GM19463 (cell line): Measurements from ENCODE around the gene IDI1.
"Not testable (repeated sequence)": the region's sequence is repeated elsewhere in the genome, so short reads cannot be mapped to it uniquely, and the experiment has no call there.

Source experiments
- ATAC-seq: cut with Tn5 transposase; IDR thresholded peaks from one replicate; pipeline ENCODE4 v1.9.1; 2021; ENCODE audit warnings: mild to moderate bottlenecking, moderate library complexity; ENCODE audit not compliant: unreplicated experiment

IDI1 gene

GRCh38 chr10:1036341-1036791 lies 12.6 kb downstream of the IDI1 start:
- ATAC-seq = peak; percentile 86

GRCh38 chr10:1035201-1035600 lies 13.7 kb downstream of the IDI1 start:
- ATAC-seq = no peak

- no peak for ATAC-seq
Measured at GRCh38 chr10:1034758-1035157, 14.2 kb downstream of the IDI1 start.

GRCh38 chr10:1033601-1034000 lies 15.3 kb downstream of the IDI1 start:
- ATAC-seq = no peak

GRCh38 chr10:1029838-1030237 lies 19.1 kb downstream of the IDI1 start:
- no peak for ATAC-seq

GRCh38 chr10:1026578-1026977 lies 22.3 kb downstream of the IDI1 start:
- no peak for ATAC-seq

GRCh38 chr10:1025683-1026082 lies 23.2 kb downstream of the IDI1 start, which contains the start of gene IDI2:
IDI2 (minus strand) TSS chr10:1025859; CDS start chr10:1024723, 1,136 bp downstream.
- ATAC-seq = no peak

GRCh38 chr10:1024103-1024502 lies 24.8 kb downstream of the IDI1 start:
- ATAC-seq = no peak

GRCh38 chr10:1022413-1022812 lies 26.5 kb downstream of the IDI1 start:
- no peak for ATAC-seq

GRCh38 chr10:1020958-1021357 lies 28.0 kb downstream of the IDI1 start:
- no peak for ATAC-seq

GRCh38 chr10:1020460-1020859 lies 28.5 kb downstream of the IDI1 start:
- no peak for ATAC-seq

- no peak for ATAC-seq
Measured at GRCh38 chr10:1019362-1019761, 29.6 kb downstream of the IDI1 start.

GRCh38 chr10:1015688-1016087 lies 33.2 kb downstream of the IDI1 start:
- ATAC-seq = no peak

- ATAC-seq = no peak
Measured at GRCh38 chr10:1011696-1012095, 37.2 kb downstream of the IDI1 start.

GRCh38 chr10:1010703-1011102 lies 38.2 kb downstream of the IDI1 start:
- no peak for ATAC-seq

- ATAC-seq = not testable (repeated sequence)
Measured at GRCh38 chr10:1009947-1010346, 39.0 kb downstream of the IDI1 start.

- ATAC-seq = no peak
Measured at GRCh38 chr10:1009071-1009494, 39.8 kb downstream of the IDI1 start.

- no peak for ATAC-seq
Measured at GRCh38 chr10:1007583-1007982, 41.3 kb downstream of the IDI1 start.

GRCh38 chr10:1006573-1006972 lies 42.3 kb downstream of the IDI1 start:
- ATAC-seq = no peak

GRCh38 chr10:1003884-1004670 lies 44.8 kb downstream of the IDI1 start:
- ATAC-seq = no peak

- no peak for ATAC-seq
Measured at GRCh38 chr10:1002425-1003006, 46.4 kb downstream of the IDI1 start.

- no peak for ATAC-seq
Measured at GRCh38 chr10:997266-998022, 51.5 kb downstream of the IDI1 start.
